KG1 (cell line): ENCODE results near the gene CACNB4.
"Not testable (repeated sequence)": the region's sequence is repeated elsewhere in the genome, so short reads cannot be mapped to it uniquely, and the experiment has no call there.

ENCODE experiments used
- DNase-seq: peaks from one replicate; lab custom pipeline; 2025; lab: John Stamatoyannopoulos, UW

Gene CACNB4

GRCh38 chr2:151942540-151943205, 156.2 kb downstream of the CACNB4 start:
- DNase-seq, result not testable (repeated sequence)

GRCh38 chr2:151937966-151938365, 160.9 kb downstream of the CACNB4 start:
- DNase-seq, result no peak

GRCh38 chr2:151936626-151937025, 162.2 kb downstream of the CACNB4 start:
- DNase-seq, result no peak

GRCh38 chr2:151933266-151933804, 165.5 kb downstream of the CACNB4 start:
- no peak for DNase-seq

GRCh38 chr2:151931756-151932155, 167.1 kb downstream of the CACNB4 start:
- no peak for DNase-seq

- no peak for DNase-seq
These were observed 167.7 kb downstream of the CACNB4 start for GRCh38 chr2:151931030-151931611.

- no peak for DNase-seq
These were observed 168.8 kb downstream of the CACNB4 start for GRCh38 chr2:151930042-151930441.

GRCh38 chr2:151928380-151928779, 170.5 kb downstream of the CACNB4 start:
- DNase-seq, result no peak

- no peak for DNase-seq
These were observed 171.2 kb downstream of the CACNB4 start for GRCh38 chr2:151927501-151928221.

GRCh38 chr2:151922845-151923666, 175.8 kb downstream of the CACNB4 start:
- peak; percentile 9 for DNase-seq

- DNase-seq, result no peak
These were observed 179.1 kb downstream of the CACNB4 start for GRCh38 chr2:151919786-151920185.

- DNase-seq, result peak; percentile 32
These were observed 180.5 kb downstream of the CACNB4 start for GRCh38 chr2:151918308-151918707.

GRCh38 chr2:151916632-151917031, 182.2 kb downstream of the CACNB4 start:
- DNase-seq, result no peak

- DNase-seq, result not testable (repeated sequence)
These were observed 183.2 kb downstream of the CACNB4 start for GRCh38 chr2:151915629-151916025.

- no peak for DNase-seq
These were observed 183.7 kb downstream of the CACNB4 start for GRCh38 chr2:151914989-151915628.

GRCh38 chr2:151908204-151908882, 190.5 kb downstream of the CACNB4 start:
- no peak for DNase-seq

- no peak for DNase-seq
These were observed 191.3 kb downstream of the CACNB4 start for GRCh38 chr2:151907286-151908203.

GRCh38 chr2:151906633-151906998, 192.2 kb downstream of the CACNB4 start:
- DNase-seq, result no peak

- DNase-seq, result no peak
These were observed 192.7 kb downstream of the CACNB4 start for GRCh38 chr2:151905963-151906632.
